Fibroblast of lung (primary cell): ENCODE data around the gene COMMD10. TPM values are rescaled to one million over a fixed set of nuclear protein-coding genes. Genes with fewer than 3 reads are reported as not detected.

Experiments
- DNase-seq, 2 donors: peaks; one replicate each; pipeline versions ENCODE4 v3.0.0 to v3.0.0-alpha.2; 2010; ENCODE audit warnings: low read depth in 2 of 2
- H2AFZ ChIP-seq: 2 replicates; pipeline ENCODE4 v1.5.1; 2012; ENCODE audit warnings: low read length, control low read depth, inconsistent platforms
- H3K27ac ChIP-seq: 2 replicates; pipeline ENCODE4 v1.5.1; 2011; ENCODE audit warnings: low read length, control low read depth; ENCODE audit not compliant: insufficient read depth
- H3K27me3 ChIP-seq: 2 replicates; pipeline ENCODE4 v1.5.1; 2011; ENCODE audit warnings: mild to moderate bottlenecking, low read length; ENCODE audit not compliant: control insufficient read depth, insufficient read depth
- H3K36me3 ChIP-seq: 2 replicates; pipeline ENCODE4 v1.5.1; 2011; ENCODE audit warnings: low read length; ENCODE audit not compliant: control insufficient read depth, insufficient read depth
- H3K4me1 ChIP-seq: 2 replicates; pipeline ENCODE4 v1.5.1; 2011; ENCODE audit warnings: low read length; ENCODE audit not compliant: control insufficient read depth, insufficient read depth; ENCODE audit errors: extremely low read depth
- H3K4me2 ChIP-seq: 2 replicates; pipeline ENCODE4 v1.5.1; 2011; ENCODE audit warnings: low read length, control low read depth; ENCODE audit not compliant: insufficient read depth; ENCODE audit errors: extremely low read depth
- H3K4me3 ChIP-seq, 4 experiments: fragments of 200-600 bp in 1 of 4; sonication (generic) in 1 of 4; replicated peaks in 1 of 4; 2 replicates each; pipeline ENCODE4 v1.5.1; 2011 to 2016; ENCODE audit warnings: low read length in 4 of 4, low read depth in 3 of 4, mild to moderate bottlenecking in 3 of 4, control low read depth in 2 of 4, inconsistent platforms in 1 of 4, mixed read lengths in 1 of 4; ENCODE audit not compliant: insufficient read depth in 1 of 4; ENCODE audit errors: control extremely low read depth in 1 of 4
- H3K79me2 ChIP-seq: 2 replicates; pipeline ENCODE4 v1.5.1; 2012; ENCODE audit warnings: mild to moderate bottlenecking, low read length, inconsistent platforms; ENCODE audit not compliant: control insufficient read depth, insufficient read depth
- H3K9ac ChIP-seq: 2 replicates; pipeline ENCODE4 v1.5.1; 2011; ENCODE audit warnings: mild to moderate bottlenecking, low read length, control low read depth; ENCODE audit not compliant: insufficient read depth
- H3K9me3 ChIP-seq: 2 replicates; pipeline ENCODE4 v1.5.1; 2012; ENCODE audit warnings: low read depth, low read length; ENCODE audit not compliant: control insufficient read depth, insufficient read depth
- H4K20me1 ChIP-seq: 2 replicates; pipeline ENCODE4 v1.5.1; 2011; ENCODE audit warnings: low read length; ENCODE audit not compliant: control insufficient read depth, insufficient read depth; ENCODE audit errors: extremely low read depth
- CTCF ChIP-seq, 2 donors: IDR thresholded peaks in 1 of 2; conservative IDR thresholded peaks in 1 of 2; 1 replicate in 1 of 2; 2 replicates in 1 of 2; pipeline ENCODE4 v1.5.1; 2011 to 2012; ENCODE audit warnings: low read length in 2 of 2, control low read depth in 1 of 2, inconsistent platforms in 1 of 2, low read depth in 1 of 2, mild to moderate bottlenecking in 1 of 2
- EZH2 ChIP-seq: IDR thresholded peaks from 2 replicates; pipeline ENCODE4 v1.5.1; 2012; ENCODE audit warnings: low read length, control low read depth, mild to moderate bottlenecking; ENCODE audit errors: missing control alignments
- polyA plus RNA-seq, 2 donors: library from polyadenylated mRNA; depleted of rRNA in 1 of 2; stranded (reverse) in 1 of 2; unstranded in 1 of 2; fragments of >200 nt; gene quantifications; 2 replicates each; pipeline ENCODE4 v1.2.1, GENCODE V29; 2011 to 2012; ENCODE audit warnings: missing spikeins in 1 of 2
- total RNA-seq: library from RNA; depleted of rRNA; stranded (reverse); fragments of >200 nt; gene quantifications from 2 replicates; pipeline ENCODE4 v1.2.1, GENCODE V29; 2014

The COMMD10 gene
- total and polyA plus RNA-seq, 2 donors (not counting 1 experiment from before 2014, with no cell fraction given), result 24.2 to 35.8 TPM

- no peak for DNase-seq
- no peaks in the 10 kb centered on the region for H3K27me3 ChIP-seq
- no peaks in the 10 kb centered on the region for H3K79me2 ChIP-seq
- no peak overlapping the region for H3K9ac ChIP-seq
- H3K4me1 ChIP-seq, result no peaks in the 10 kb centered on the region
- H3K27ac ChIP-seq, result no peak overlapping the region
- no peak overlapping the region for H2AFZ ChIP-seq
- no peaks in the 10 kb centered on the region for H3K9me3 ChIP-seq
- no peaks in the 10 kb centered on the region for H4K20me1 ChIP-seq
- H3K4me2 ChIP-seq, result no peak overlapping the region
- H3K36me3 ChIP-seq, result no peaks in the 10 kb centered on the region
- no peak for TF ChIP-seq EZH2
- TF ChIP-seq CTCF (conservative IDR thresholded peaks at IDR 0.05 in 1 of 2, IDR thresholded peaks at IDR 0.05 in 1 of 2; ENCODE audit: low read depth in 1 of 2, low read length in 2 of 2), result no peak
- no peak overlapping the region for H3K4me3 ChIP-seq
Measured at GRCh38 chr5:116178925-116179324, 94.1 kb downstream of the COMMD10 start.

- Histone ChIP-seq H3K27ac (no peak overlapping the region), H3K27me3 (no peaks in the 10 kb centered on the region), H3K79me2 (no peaks in the 10 kb centered on the region), H4K20me1 (no peaks in the 10 kb centered on the region), H3K4me2 (no peak overlapping the region), H2AFZ (no peak overlapping the region), H3K36me3 (no peaks in the 10 kb centered on the region), H3K4me1 (no peaks in the 10 kb centered on the region), H3K4me3 (no peak overlapping the region), H3K9me3 (no peaks in the 10 kb centered on the region), H3K9ac (no peak overlapping the region)
- DNase-seq, result no peak
- TF ChIP-seq CTCF (conservative IDR thresholded peaks at IDR 0.05 in 1 of 2, IDR thresholded peaks at IDR 0.05 in 1 of 2; ENCODE audit: low read depth in 1 of 2, low read length in 2 of 2), result no peak
- TF ChIP-seq EZH2, result no peak
Measured at GRCh38 chr5:116209166-116209565, 124.3 kb downstream of the COMMD10 start.

GRCh38 chr5:116212225-116212624 lies 127.4 kb downstream of the COMMD10 start:
- Histone ChIP-seq H3K9me3 (no peaks in the 10 kb centered on the region), H3K4me3 (no peak overlapping the region), H3K27me3 (no peaks in the 10 kb centered on the region), H3K27ac (no peak overlapping the region), H2AFZ (no peak overlapping the region), H3K79me2 (no peaks in the 10 kb centered on the region), H3K4me1 (no peaks in the 10 kb centered on the region), H4K20me1 (no peaks in the 10 kb centered on the region), H3K4me2 (no peak overlapping the region), H3K36me3 (no peaks in the 10 kb centered on the region), H3K9ac (no peak overlapping the region)
- TF ChIP-seq EZH2 (no peak), CTCF (conservative IDR thresholded peaks at IDR 0.05 in 1 of 2, IDR thresholded peaks at IDR 0.05 in 1 of 2; ENCODE audit: low read depth in 1 of 2, low read length in 2 of 2) (no peak)
- no peak for DNase-seq
